Ishikawa (cell line): Measurements from ENCODE around the gene LRIT2.

ENCODE experiments used
- CEBPB ChIP-seq: IDR thresholded peaks from 2 replicates; pipeline ENCODE4 v1.6.1; 2012
- CREB1 ChIP-seq: IDR thresholded peaks from 2 replicates; pipeline ENCODE4 v1.6.1; 2012; ENCODE audit warnings: low read depth
- EGR1 ChIP-seq: IDR thresholded peaks from 2 replicates; pipeline ENCODE4 v1.6.1; 2012
- EP300 ChIP-seq: IDR thresholded peaks from 2 replicates; pipeline ENCODE4 v1.6.1; 2012; ENCODE audit warnings: borderline replicate concordance
- FOXM1 ChIP-seq: IDR thresholded peaks from 2 replicates; pipeline ENCODE4 v1.6.1; 2012; ENCODE audit warnings: low read depth, borderline replicate concordance
- NFIC ChIP-seq: IDR thresholded peaks from 2 replicates; pipeline ENCODE4 v1.6.1; 2012
- RAD21 ChIP-seq: IDR thresholded peaks from 2 replicates; pipeline ENCODE4 v1.6.1; 2012; ENCODE audit warnings: low read depth
- REST ChIP-seq: IDR thresholded peaks from 2 replicates; pipeline ENCODE4 v1.6.1; 2012; ENCODE audit warnings: low read depth, mild to moderate bottlenecking
- TAF1 ChIP-seq: IDR thresholded peaks from 2 replicates; pipeline ENCODE4 v1.6.1; 2012; ENCODE audit warnings: low read depth, mild to moderate bottlenecking
- TCF12 ChIP-seq: IDR thresholded peaks from 2 replicates; pipeline ENCODE4 v1.6.1; 2012; ENCODE audit warnings: low read depth
- TEAD4 ChIP-seq: IDR thresholded peaks from 2 replicates; pipeline ENCODE4 v1.6.1; 2012
- USF1 ChIP-seq: IDR thresholded peaks from 2 replicates; pipeline ENCODE4 v1.6.1; 2012
- YY1 ChIP-seq: IDR thresholded peaks from 2 replicates; pipeline ENCODE4 v1.6.1; 2012; ENCODE audit warnings: low read depth
- ZBTB7A ChIP-seq: IDR thresholded peaks from 2 replicates; pipeline ENCODE4 v1.6.1; 2012; ENCODE audit warnings: low read depth
- TF ChIP-seq, protein P1 (sequence below): IDR thresholded peaks from 2 replicates; pipeline ENCODE4 v1.6.1; 2012

LRIT2 gene

DNA sequence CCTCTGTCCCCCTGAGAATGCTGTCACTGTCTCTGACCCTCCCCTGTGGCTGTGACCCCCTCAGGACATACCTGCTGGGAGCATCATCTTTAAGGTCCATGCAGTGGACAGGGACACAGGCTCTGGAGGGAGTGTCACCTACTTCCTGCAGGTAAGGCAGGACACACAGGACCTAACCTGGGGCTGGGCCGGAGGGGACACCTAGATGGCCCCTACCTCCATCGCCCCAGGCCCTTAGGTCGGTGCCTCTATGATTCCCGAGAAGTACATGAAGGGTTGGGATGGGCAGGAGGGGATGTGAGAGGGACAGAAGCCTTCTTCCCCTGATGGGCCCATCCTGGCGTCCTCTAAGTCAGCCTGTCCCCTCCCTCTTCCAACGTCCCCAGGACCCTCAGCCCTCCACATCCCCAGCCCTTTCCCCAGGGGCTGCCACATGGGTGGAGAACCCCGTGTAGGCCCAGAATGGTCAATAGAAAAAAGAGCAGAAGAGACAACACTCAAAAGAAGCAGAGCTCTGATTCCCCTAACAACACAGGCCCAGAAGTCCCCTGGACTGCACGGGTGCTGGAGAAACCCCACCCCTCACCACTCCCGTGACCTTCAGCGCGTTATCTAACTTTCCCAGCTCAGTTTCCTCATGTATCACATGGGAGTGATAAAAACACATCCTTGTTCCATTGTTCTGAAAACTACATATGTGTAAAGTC lies 24.7 kb downstream of the LRIT2 start:
- TF ChIP-seq EP300 (no peak), CEBPB (no peak), CREB1 (no peak), USF1 (no peak), RAD21 (no peak), TCF12 (no peak), TEAD4 (no peak), EGR1 (no peak), YY1 (no peak), ZBTB7A (no peak), FOXM1 (no peak), NFIC (no peak), REST (no peak), TAF1 (no peak)
- TF ChIP-seq, protein P1, sequence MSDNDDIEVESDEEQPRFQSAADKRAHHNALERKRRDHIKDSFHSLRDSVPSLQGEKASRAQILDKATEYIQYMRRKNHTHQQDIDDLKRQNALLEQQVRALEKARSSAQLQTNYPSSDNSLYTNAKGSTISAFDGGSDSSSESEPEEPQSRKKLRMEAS = no peak

DNA sequence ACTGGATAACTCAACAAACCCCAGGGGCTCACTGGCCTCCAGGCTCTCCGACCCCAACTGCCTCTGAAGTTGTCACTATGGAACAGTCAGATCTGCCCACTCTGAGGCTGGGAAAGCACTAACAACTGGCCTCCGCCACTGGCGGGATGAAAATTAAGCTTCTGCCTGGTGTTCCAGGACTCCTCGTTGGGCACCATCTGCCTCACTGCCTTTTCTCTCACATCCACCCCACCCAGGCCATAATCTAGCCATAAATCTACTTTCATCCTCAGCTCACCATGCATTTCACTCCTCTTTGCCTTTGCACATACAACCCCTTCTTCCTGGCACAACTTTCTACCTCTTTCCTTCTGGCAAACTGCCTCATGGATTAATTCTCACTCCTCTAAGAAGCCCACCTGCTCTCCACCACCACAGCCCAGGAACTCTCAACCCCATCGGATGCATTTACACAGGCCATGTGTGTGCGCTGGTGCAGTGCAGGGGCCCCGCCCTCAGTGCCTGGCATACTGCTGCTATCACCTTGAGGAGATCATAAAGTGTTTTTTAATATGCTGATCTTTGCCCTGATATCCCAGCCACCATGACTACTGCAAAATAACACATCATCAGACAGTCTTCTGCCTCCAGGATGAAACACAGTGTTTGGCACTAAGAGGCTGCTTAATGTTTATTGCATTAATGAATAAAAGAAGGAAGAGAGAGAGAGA lies 27.0 kb downstream of the LRIT2 start:
- no peak for TF ChIP-seq ZBTB7A
- no peak for TF ChIP-seq CEBPB
- TF ChIP-seq EP300 = no peak
- TF ChIP-seq TAF1 = no peak
- TF ChIP-seq USF1 = no peak
- TF ChIP-seq EGR1 = no peak
- TF ChIP-seq NFIC = no peak
- TF ChIP-seq RAD21 = no peak
- no peak for TF ChIP-seq CREB1

- no peak for TF ChIP-seq RAD21
- TF ChIP-seq, protein P1 = no peak
- no peak for TF ChIP-seq CEBPB
- TF ChIP-seq CREB1 = no peak
- no peak for TF ChIP-seq ZBTB7A
- no peak for TF ChIP-seq REST
- no peak for TF ChIP-seq NFIC
- TF ChIP-seq TAF1 = no peak
- no peak for TF ChIP-seq EP300
Measured at GRCh38 chr10:84197643-84198042, 27.7 kb downstream of the LRIT2 start.

DNA sequence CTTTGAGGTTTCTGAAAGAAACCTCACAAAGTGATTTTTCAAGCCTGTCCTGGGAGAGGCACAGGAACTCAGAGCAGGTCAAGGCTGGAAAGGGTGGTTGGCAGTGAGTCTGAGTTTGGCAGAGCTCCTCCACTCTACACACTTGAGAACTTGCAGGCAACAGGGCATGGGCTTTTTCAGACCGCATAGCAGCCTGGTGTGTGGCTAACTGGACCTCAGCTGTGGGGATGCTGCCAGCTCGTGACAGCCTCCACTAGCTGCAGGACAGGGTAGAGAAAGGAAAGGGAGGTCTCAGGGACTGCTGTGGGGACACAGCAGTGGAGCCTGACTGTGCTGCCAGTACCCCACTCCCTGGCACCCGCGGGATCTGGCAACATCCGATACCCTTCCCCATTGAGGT lies 28.4 kb downstream of the LRIT2 start:
- TF ChIP-seq YY1 (no peak), USF1 (no peak), EP300 (no peak), FOXM1 (no peak), TEAD4 (no peak), CEBPB (no peak), REST (no peak), NFIC (no peak), RAD21 (no peak), ZBTB7A (no peak)
- TF ChIP-seq, protein P1 = no peak
